HL-60/S4 (cell line): Measurements from ENCODE around the gene ZNF514.
"Not testable (repeated sequence)": the region's sequence is repeated elsewhere in the genome, so short reads cannot be mapped to it uniquely, and the experiment has no call there.

Source experiments
- in situ Hi-C: fragments of 300-500 bp; cut with MboI; formaldehyde crosslinking; loops from 2 replicates; pipeline ENCODE4 v1.14.3; 2022; ENCODE audit warnings: low sequenced_read_pairs

ZNF514 gene

GRCh38 chr2:95159690-95160449, at the start of gene ZNF514:
ZNF514 (minus strand) TSS chr2:95159848; CDS start chr2:95153253, 6,595 bp downstream.
- in situ Hi-C loops: no loop called here

- in situ Hi-C loops: no loop called here
These were observed 48.5 kb upstream of the ZNF514 start for GRCh38 chr2:95208106-95208505.

GRCh38 chr2:95207111-95207961, 47.7 kb upstream of the ZNF514 start, which contains the start of gene ZNF892:
ZNF892 (plus strand) TSS chr2:95207521; CDS start chr2:95207816, 295 bp downstream.
- in situ Hi-C loops: no loop called here

- in situ Hi-C loops: no loop called here
These were observed 46.4 kb upstream of the ZNF514 start for GRCh38 chr2:95206096-95206495.

GRCh38 chr2:95204396-95204795, 44.7 kb upstream of the ZNF514 start:
- in situ Hi-C loops: no loop called here

GRCh38 chr2:95203911-95204310, 44.3 kb upstream of the ZNF514 start:
- in situ Hi-C loops: no loop called here

GRCh38 chr2:95192956-95193355, 33.3 kb upstream of the ZNF514 start:
- in situ Hi-C loops: not testable (repeated sequence)

GRCh38 chr2:95185973-95186372, 26.3 kb upstream of the ZNF514 start:
- in situ Hi-C loops: no loop called here

- in situ Hi-C loops: no loop called here
These were observed 25.5 kb upstream of the ZNF514 start for GRCh38 chr2:95185197-95185596.

- in situ Hi-C loops: no loop called here
These were observed 22.1 kb upstream of the ZNF514 start for GRCh38 chr2:95181774-95182173.

GRCh38 chr2:95179451-95179850, 19.8 kb upstream of the ZNF514 start:
- in situ Hi-C loops: no loop called here

GRCh38 chr2:95174031-95174542, 14.4 kb upstream of the ZNF514 start:
- in situ Hi-C loops: no loop called here

GRCh38 chr2:95171902-95172301, 12.3 kb upstream of the ZNF514 start:
- in situ Hi-C loops: no loop called here

GRCh38 chr2:95166065-95166763, 6.6 kb upstream of the ZNF514 start:
- in situ Hi-C loops: no loop called here

- in situ Hi-C loops: no loop called here
These were observed 5.9 kb upstream of the ZNF514 start, which contains the start of gene ZNF2 for GRCh38 chr2:95165371-95166064. ZNF2 (plus strand) TSS chr2:95165809; CDS start chr2:95176227, 10,418 bp downstream.

GRCh38 chr2:95165030-95165370, 5.4 kb upstream of the ZNF514 start:
- in situ Hi-C loops: no loop called here

GRCh38 chr2:95158891-95159619, 593 bp downstream of the ZNF514 start:
- in situ Hi-C loops: no loop called here

- in situ Hi-C loops: no loop called here
These were observed 1.2 kb downstream of the ZNF514 start for GRCh38 chr2:95158441-95158840.

- in situ Hi-C loops: no loop called here
These were observed 10.2 kb downstream of the ZNF514 start for GRCh38 chr2:95149397-95149984.
